HL-60/S4 treated with phorbol 12-myristate 13-acetate at 8.2 ng/mL for 4 days and 3 days (cell line): ENCODE results near the gene GRAMD1B.

Experiments used
- in situ Hi-C: fragments of 300-500 bp; cut with MboI; formaldehyde crosslinking; loops from 2 replicates; pipeline ENCODE4 v1.15.0; 2022; ENCODE audit warnings: low sequenced_read_pairs

The GRAMD1B gene

GRCh38 chr11:123580137-123580536, 150.1 kb downstream of the GRAMD1B start:
- in situ Hi-C loops = no loop called here

- in situ Hi-C loops = no loop called here
These were observed 150.6 kb downstream of the GRAMD1B start for GRCh38 chr11:123580557-123581275.

- in situ Hi-C loops = no loop called here
These were observed 151.8 kb downstream of the GRAMD1B start for GRCh38 chr11:123581651-123582399.

- in situ Hi-C loops = no loop called here
These were observed 153.0 kb downstream of the GRAMD1B start for GRCh38 chr11:123582992-123583504.

- in situ Hi-C loops = no loop called here
These were observed 154.1 kb downstream of the GRAMD1B start for GRCh38 chr11:123584186-123584585.

- in situ Hi-C loops = no loop called here
These were observed 154.7 kb downstream of the GRAMD1B start for GRCh38 chr11:123584737-123585136.

- in situ Hi-C loops = no loop called here
These were observed 155.1 kb downstream of the GRAMD1B start for GRCh38 chr11:123585206-123585605.

GRCh38 chr11:123585706-123586105, 155.6 kb downstream of the GRAMD1B start:
- in situ Hi-C loops = no loop called here

GRCh38 chr11:123586568-123586967, 156.5 kb downstream of the GRAMD1B start:
- in situ Hi-C loops = no loop called here

GRCh38 chr11:123587044-123587443, 157.0 kb downstream of the GRAMD1B start:
- in situ Hi-C loops = no loop called here

- in situ Hi-C loops = no loop called here
These were observed 157.5 kb downstream of the GRAMD1B start for GRCh38 chr11:123587559-123587958.

- in situ Hi-C loops = no loop called here
These were observed 158.2 kb downstream of the GRAMD1B start for GRCh38 chr11:123588117-123588863.

- in situ Hi-C loops = no loop called here
These were observed 158.8 kb downstream of the GRAMD1B start for GRCh38 chr11:123588864-123589262.

GRCh38 chr11:123590296-123590912, 160.3 kb downstream of the GRAMD1B start:
- in situ Hi-C loops = no loop called here

- in situ Hi-C loops = no loop called here
These were observed 163.5 kb downstream of the GRAMD1B start for GRCh38 chr11:123593570-123593969.

GRCh38 chr11:123594188-123594901, 164.3 kb downstream of the GRAMD1B start:
- in situ Hi-C loops = no loop called here

- in situ Hi-C loops = no loop called here
These were observed 164.9 kb downstream of the GRAMD1B start for GRCh38 chr11:123594921-123595320.

GRCh38 chr11:123597859-123598258, 167.8 kb downstream of the GRAMD1B start:
- in situ Hi-C loops = no loop called here

GRCh38 chr11:123601136-123601535, 171.1 kb downstream of the GRAMD1B start:
- in situ Hi-C loops = no loop called here

GRCh38 chr11:123601743-123602142, 171.7 kb downstream of the GRAMD1B start:
- in situ Hi-C loops = no loop called here
